Activated CD8-positive, alpha-beta memory T cell treated with anti-CD3 and anti-CD28 coated beads, Interleukin-2, amount 50 U/mL, for 4 hours (primary cell): ENCODE data around the gene KMO.

Experiments used
- DNase-seq: peaks from one replicate; pipeline ENCODE4 v3.0.0-alpha.2; 2020

KMO gene

GRCh38 chr1:241631674-241632073 is 99.5 kb downstream of the KMO start:
- no peak for DNase-seq

- DNase-seq: no peak
Observed at GRCh38 chr1:241632987-241633386, 100.8 kb downstream of the KMO start.

GRCh38 chr1:241635556-241636152 is 103.5 kb downstream of the KMO start:
- DNase-seq: no peak

GRCh38 chr1:241636291-241636690 is 104.1 kb downstream of the KMO start:
- DNase-seq: no peak

GRCh38 chr1:241637046-241637590 is 104.9 kb downstream of the KMO start:
- no peak for DNase-seq

- no peak for DNase-seq
Observed at GRCh38 chr1:241637604-241638003, 105.4 kb downstream of the KMO start.

GRCh38 chr1:241638099-241638682 is 106.0 kb downstream of the KMO start:
- no peak for DNase-seq

GRCh38 chr1:241638909-241639622 is 106.9 kb downstream of the KMO start:
- DNase-seq: no peak

- DNase-seq: no peak
Observed at GRCh38 chr1:241639623-241640148, 107.5 kb downstream of the KMO start.

GRCh38 chr1:241640149-241640866 is 108.1 kb downstream of the KMO start, which contains the start of the genes CHML and OPN3:
Gene CHML (minus strand): TSS chr1:241640369. CDS start chr1:241635766, 4,603 bp downstream.
Gene OPN3 (minus strand): TSS chr1:241640369. CDS start chr1:241640254, 115 bp downstream.
- DNase-seq: peak; percentile 93

- DNase-seq: no peak
Observed at GRCh38 chr1:241640867-241641622, 108.9 kb downstream of the KMO start.

- no peak for DNase-seq
Observed at GRCh38 chr1:241641773-241642592, 109.8 kb downstream of the KMO start.

- no peak for DNase-seq
Observed at GRCh38 chr1:241642593-241642944, 110.4 kb downstream of the KMO start.

- DNase-seq: no peak
Observed at GRCh38 chr1:241644259-241644658, 112.1 kb downstream of the KMO start.

- DNase-seq: no peak
Observed at GRCh38 chr1:241645199-241645598, 113.0 kb downstream of the KMO start.
